ENCODE measurements around the gene ME3. TPM values are rescaled to one million over a fixed set of nuclear protein-coding genes. Genes with fewer than 3 reads are reported as not detected.
A peak's percentile ranks its signal among the peaks of the same experiment; 100 is the strongest.
"Not testable (repeated sequence)": the region's sequence is repeated elsewhere in the genome, so short reads cannot be mapped to it uniquely, and the experiment has no call there.

The ME3 gene
- total RNA-seq, 1 donor from 2014 or later, result 12.2 TPM

DNA sequence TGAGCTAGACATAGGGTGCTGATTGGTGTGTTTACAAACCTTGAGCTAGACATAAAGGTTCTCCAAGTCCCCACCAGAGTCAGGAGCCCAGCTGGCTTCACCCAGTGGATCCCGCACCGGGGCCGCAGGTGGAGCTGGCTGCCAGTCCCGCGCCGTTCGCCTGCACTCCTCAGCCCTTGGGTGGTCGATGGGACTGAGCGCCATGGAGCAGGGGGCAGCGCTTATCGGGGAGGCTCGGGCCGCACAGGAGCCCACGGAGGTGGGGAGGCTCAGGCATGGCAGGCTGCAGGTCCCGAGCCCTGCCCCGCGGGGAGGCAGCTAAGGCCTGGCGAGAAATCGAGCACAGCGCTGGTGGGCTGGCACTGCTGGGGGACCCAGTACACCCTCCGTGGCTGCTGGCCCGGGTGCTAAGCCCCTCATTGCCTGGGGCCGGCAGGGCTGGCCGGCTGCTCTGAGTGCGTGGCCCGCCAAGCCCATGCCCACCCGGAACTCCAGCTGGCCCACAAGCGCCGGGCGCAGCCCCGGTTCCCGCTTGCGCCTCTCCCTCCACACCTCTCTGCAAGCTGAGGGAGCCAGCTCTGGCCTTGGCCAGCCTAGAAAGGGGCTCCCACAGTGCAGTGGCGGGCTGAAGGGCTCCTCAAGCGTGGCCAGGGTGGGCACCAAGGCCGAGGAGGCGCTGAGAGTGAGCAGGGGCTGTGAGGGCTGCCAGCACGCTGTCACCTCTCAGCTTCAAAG is 238.9 kb downstream of the ME3 start:
- H3K9me3 Mint-ChIP-seq, result peaks cover 22% of the 10 kb centered on the region

DNA sequence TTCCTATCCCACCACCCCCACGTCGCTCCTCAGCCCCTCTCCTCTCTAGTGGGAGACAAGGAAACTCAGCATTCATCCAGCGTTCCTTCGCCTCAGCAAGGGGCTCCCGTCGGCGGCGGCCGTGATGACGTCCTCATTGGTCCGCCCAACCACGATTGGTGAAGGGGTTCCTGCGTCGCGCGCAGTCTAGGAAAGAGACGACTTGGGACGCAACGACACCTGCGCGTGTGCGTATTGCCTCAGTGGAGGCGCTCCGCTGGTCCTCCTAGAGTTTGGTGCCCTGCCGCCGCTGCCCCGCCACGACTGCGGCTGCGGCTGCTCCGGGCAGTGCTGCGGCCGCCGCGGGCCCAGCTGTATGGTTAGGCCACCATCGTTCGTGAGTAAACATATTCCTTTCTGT is 241.2 kb downstream of the ME3 start:
- intact Hi-C loops (cut with micrococcal nuclease), result no loop called here
- H3K27me3 Mint-ChIP-seq, result peaks cover 7% of the 10 kb centered on the region
- H3K4me1 Mint-ChIP-seq, result no peaks in the 10 kb centered on the region
- peaks cover 5% of the 10 kb centered on the region for H3K36me3 Mint-ChIP-seq (ENCODE audit: low read depth)
- peak overlapping the region; percentile 31 for H3K27ac Mint-ChIP-seq
- peaks cover 23% of the 10 kb centered on the region for H3K9me3 Mint-ChIP-seq
- DNase-seq, result no peak
- H3K4me3 Mint-ChIP-seq, result peak overlapping the region; percentile 16

More for the DNA sequence above, 238.9 kb downstream of the ME3 start:
- DNase-seq; H3K4me3 Mint-ChIP-seq; H3K36me3 Mint-ChIP-seq (ENCODE audit: low read depth); H3K27ac Mint-ChIP-seq; H3K4me1 Mint-ChIP-seq; H3K27me3 Mint-ChIP-seq; intact Hi-C loops (cut with micrococcal nuclease): not testable (repeated sequence)

- Mint-ChIP-seq H3K9me3 (peaks cover 15% of the 10 kb centered on the region), H3K36me3 (ENCODE audit: low read depth) (peaks cover 3% of the 10 kb centered on the region), H3K4me1 (no peaks in the 10 kb centered on the region), H3K27me3 (peaks cover 7% of the 10 kb centered on the region), H3K4me3 (no peak overlapping the region), H3K27ac (no peak overlapping the region)
- intact Hi-C loops (cut with micrococcal nuclease), result no loop called here
- DNase-seq, result no peak
Measured at GRCh38 chr11:86427441-86427840, 245.0 kb downstream of the ME3 start.

DNA sequence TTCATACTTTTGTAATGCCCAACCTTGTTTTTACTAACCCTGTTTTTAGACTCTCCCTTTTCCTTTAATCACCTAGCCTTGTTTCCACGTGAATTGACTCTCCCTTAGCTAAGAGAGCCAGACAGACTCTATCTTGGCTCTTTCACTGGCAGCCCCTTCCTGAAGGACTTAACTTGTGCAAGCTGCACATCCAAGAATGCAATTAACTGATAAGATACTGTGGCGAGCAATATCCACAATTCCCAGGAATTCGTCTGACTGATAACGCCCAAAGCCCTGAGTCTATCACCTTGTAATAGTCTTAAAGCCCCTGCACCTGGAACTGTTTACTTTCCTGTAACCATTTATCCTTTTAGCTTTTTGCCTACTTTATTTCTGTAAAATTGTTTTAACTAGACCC is 248.9 kb downstream of the ME3 start:
- intact Hi-C loops (cut with micrococcal nuclease); H3K27me3 Mint-ChIP-seq; DNase-seq; H3K9me3 Mint-ChIP-seq; H3K36me3 Mint-ChIP-seq (ENCODE audit: low read depth); H3K4me1 Mint-ChIP-seq; H3K27ac Mint-ChIP-seq; H3K4me3 Mint-ChIP-seq: not testable (repeated sequence)

- no peak for DNase-seq
- Mint-ChIP-seq H3K9me3 (peaks cover 5% of the 10 kb centered on the region), H3K27me3 (peaks cover 2% of the 10 kb centered on the region), H3K36me3 (ENCODE audit: low read depth) (no peaks in the 10 kb centered on the region), H3K4me1 (peaks cover 6% of the 10 kb centered on the region), H3K4me3 (no peak overlapping the region), H3K27ac (no peak overlapping the region)
- intact Hi-C loops (cut with micrococcal nuclease), result no loop called here
Measured at GRCh38 chr11:86422371-86422770, 250.0 kb downstream of the ME3 start.

- DNase-seq, result no peak
- intact Hi-C loops (cut with micrococcal nuclease), result no loop called here
- Mint-ChIP-seq H3K9me3 (peaks cover 5% of the 10 kb centered on the region), H3K36me3 (ENCODE audit: low read depth) (no peaks in the 10 kb centered on the region), H3K4me3 (no peak overlapping the region), H3K27me3 (no peaks in the 10 kb centered on the region), H3K4me1 (peaks cover 6% of the 10 kb centered on the region), H3K27ac (no peak overlapping the region)
Measured at GRCh38 chr11:86421946-86422345, 250.5 kb downstream of the ME3 start.

- Mint-ChIP-seq H3K9me3 (no peaks in the 10 kb centered on the region), H3K27ac (no peak overlapping the region), H3K27me3 (no peaks in the 10 kb centered on the region), H3K4me3 (no peak overlapping the region), H3K4me1 (peaks cover 9% of the 10 kb centered on the region), H3K36me3 (ENCODE audit: low read depth) (no peaks in the 10 kb centered on the region)
- intact Hi-C loops (cut with micrococcal nuclease), result loop anchor here (1.0 to 2.0 kb wide), 5 partner anchors 24 to 564 kb away; partner anchors contain the start of gene CCDC83
- no peak for DNase-seq
Measured at GRCh38 chr11:86418917-86419316, 253.5 kb downstream of the ME3 start.

DNA sequence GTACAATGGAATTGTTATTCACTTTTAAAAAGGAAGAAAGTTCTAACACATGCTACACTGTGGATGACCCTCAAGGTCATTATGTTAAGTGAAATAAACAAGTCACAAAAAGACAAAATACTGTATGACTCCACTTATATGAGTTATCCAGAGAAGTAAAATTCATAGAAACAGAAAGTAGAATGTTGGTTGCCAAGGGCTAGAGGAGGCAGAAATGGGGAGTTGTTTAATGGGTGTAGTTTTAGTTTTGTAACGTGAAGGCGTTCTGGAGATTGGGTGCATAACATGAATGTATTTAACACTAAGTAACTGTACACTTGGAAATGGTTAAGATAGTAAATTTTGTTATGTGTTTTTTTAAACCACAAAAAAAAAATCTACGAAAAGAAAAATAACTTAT is 253.9 kb downstream of the ME3 start:
- DNase-seq, result no peak
- H3K4me1 Mint-ChIP-seq, result peaks cover 9% of the 10 kb centered on the region
- intact Hi-C loops (cut with micrococcal nuclease), result loop anchor here (2.0 kb wide), 3 partner anchors 24 to 472 kb away; no protein-coding TSS in a partner anchor
- H3K9me3 Mint-ChIP-seq, result no peaks in the 10 kb centered on the region
- H3K27ac Mint-ChIP-seq, result no peak overlapping the region
- no peak overlapping the region for H3K4me3 Mint-ChIP-seq
- H3K27me3 Mint-ChIP-seq, result no peaks in the 10 kb centered on the region
- no peaks in the 10 kb centered on the region for H3K36me3 Mint-ChIP-seq (ENCODE audit: low read depth)

DNA sequence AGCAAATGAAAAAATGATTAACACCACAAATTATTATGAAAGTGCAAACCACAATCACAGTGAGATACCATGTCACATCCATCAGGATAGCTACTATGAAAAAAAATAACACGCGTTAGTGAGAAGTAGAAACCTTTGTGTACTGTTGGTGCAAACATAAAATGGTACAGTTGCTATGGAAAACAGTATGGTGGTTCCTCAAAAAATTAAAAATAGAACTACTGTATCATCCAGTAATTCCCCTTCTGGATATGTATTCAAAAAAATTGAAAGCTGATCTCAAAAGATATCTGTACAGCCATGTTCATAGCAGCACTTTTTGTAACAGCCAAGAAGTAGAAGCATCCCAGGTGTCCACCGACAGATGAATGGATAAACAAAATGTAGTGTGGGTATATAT is 254.3 kb downstream of the ME3 start:
- Mint-ChIP-seq H3K9me3 (no peaks in the 10 kb centered on the region), H3K4me1 (peaks cover 9% of the 10 kb centered on the region), H3K27ac (no peak overlapping the region), H3K36me3 (ENCODE audit: low read depth) (no peaks in the 10 kb centered on the region), H3K27me3 (no peaks in the 10 kb centered on the region), H3K4me3 (no peak overlapping the region)
- DNase-seq, result no peak
- intact Hi-C loops (cut with micrococcal nuclease), result loop anchor here (2.0 kb wide), 3 partner anchors 25 to 471 kb away; no protein-coding TSS in a partner anchor

- H3K36me3 Mint-ChIP-seq (ENCODE audit: low read depth); intact Hi-C loops (cut with micrococcal nuclease); DNase-seq; H3K27ac Mint-ChIP-seq; H3K4me3 Mint-ChIP-seq; H3K4me1 Mint-ChIP-seq; H3K27me3 Mint-ChIP-seq; H3K9me3 Mint-ChIP-seq: not testable (repeated sequence)
Measured at GRCh38 chr11:86416951-86417350, 255.5 kb downstream of the ME3 start.

DNA sequence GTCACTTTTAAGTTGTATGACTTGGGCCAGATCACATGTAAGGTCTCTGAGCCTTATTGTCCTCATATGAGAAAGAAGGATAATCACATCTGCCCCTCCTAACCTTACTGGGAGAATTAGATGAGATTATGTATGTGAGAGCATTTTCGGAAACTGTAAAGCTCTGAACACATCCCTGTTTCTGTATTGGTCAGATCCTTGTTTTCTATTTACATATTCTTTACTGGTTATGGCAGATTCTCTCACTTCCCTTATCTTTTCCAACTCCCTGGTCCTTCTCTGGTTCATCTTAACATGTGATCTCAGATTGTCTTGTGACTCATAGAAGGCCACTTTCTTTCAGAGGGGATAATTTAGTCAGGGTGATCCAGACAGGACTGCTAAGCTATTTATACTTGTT is 255.9 kb downstream of the ME3 start:
- no peak overlapping the region for H3K4me3 Mint-ChIP-seq
- no peaks in the 10 kb centered on the region for H3K36me3 Mint-ChIP-seq (ENCODE audit: low read depth)
- no peak for DNase-seq
- no peaks in the 10 kb centered on the region for H3K27me3 Mint-ChIP-seq
- peaks cover 9% of the 10 kb centered on the region for H3K4me1 Mint-ChIP-seq
- intact Hi-C loops (cut with micrococcal nuclease), result no loop called here
- no peak overlapping the region for H3K27ac Mint-ChIP-seq
- no peaks in the 10 kb centered on the region for H3K9me3 Mint-ChIP-seq

- Mint-ChIP-seq H3K36me3 (ENCODE audit: low read depth) (no peaks in the 10 kb centered on the region), H3K27me3 (no peaks in the 10 kb centered on the region), H3K27ac (no peak overlapping the region), H3K4me1 (peaks cover 9% of the 10 kb centered on the region), H3K4me3 (no peak overlapping the region), H3K9me3 (no peaks in the 10 kb centered on the region)
- no peak for DNase-seq
- intact Hi-C loops (cut with micrococcal nuclease), result no loop called here
Measured at GRCh38 chr11:86415026-86415425, 257.4 kb downstream of the ME3 start.

GRCh38 chr11:86414032-86414431 is 258.4 kb downstream of the ME3 start:
- intact Hi-C loops (cut with micrococcal nuclease), result no loop called here
- peaks cover 8% of the 10 kb centered on the region for H3K4me1 Mint-ChIP-seq
- no peaks in the 10 kb centered on the region for H3K27me3 Mint-ChIP-seq
- no peak for DNase-seq
- no peaks in the 10 kb centered on the region for H3K36me3 Mint-ChIP-seq (ENCODE audit: low read depth)
- no peak overlapping the region for H3K27ac Mint-ChIP-seq
- no peaks in the 10 kb centered on the region for H3K9me3 Mint-ChIP-seq
- H3K4me3 Mint-ChIP-seq, result no peak overlapping the region

DNA sequence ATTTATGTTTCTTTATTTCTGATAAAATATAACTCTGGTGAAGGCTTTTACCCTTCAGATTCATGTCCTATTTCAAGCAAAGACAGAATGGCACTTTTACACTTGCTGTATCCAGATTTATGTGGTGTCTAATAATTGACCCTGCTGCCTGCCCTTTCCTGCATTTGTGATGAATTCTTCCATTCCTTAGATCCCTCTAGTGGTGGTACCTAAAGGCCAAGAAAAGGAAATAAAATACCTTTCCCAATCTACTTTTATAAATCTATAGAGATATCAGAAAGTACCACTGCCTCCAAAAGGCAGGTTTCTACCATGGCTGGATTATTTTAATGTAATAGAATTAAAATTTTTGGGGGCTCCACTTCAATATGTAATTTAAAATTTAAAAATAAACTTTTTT is 263.6 kb downstream of the ME3 start:
- no peaks in the 10 kb centered on the region for H3K4me1 Mint-ChIP-seq

GRCh38 chr11:86403458-86403857 is 269.0 kb downstream of the ME3 start:
- Mint-ChIP-seq H3K4me3 (no peak overlapping the region), H3K27ac (no peak overlapping the region), H3K4me1 (no peaks in the 10 kb centered on the region), H3K36me3 (ENCODE audit: low read depth) (no peaks in the 10 kb centered on the region), H3K9me3 (no peaks in the 10 kb centered on the region), H3K27me3 (no peaks in the 10 kb centered on the region)
- DNase-seq, result no peak
- intact Hi-C loops (cut with micrococcal nuclease), result no loop called here

More for the DNA sequence above, 263.6 kb downstream of the ME3 start:
- intact Hi-C loops (cut with micrococcal nuclease), result no loop called here
- no peaks in the 10 kb centered on the region for H3K36me3 Mint-ChIP-seq (ENCODE audit: low read depth)
- no peaks in the 10 kb centered on the region for H3K27me3 Mint-ChIP-seq
- H3K9me3 Mint-ChIP-seq, result no peaks in the 10 kb centered on the region
- no peak overlapping the region for H3K4me3 Mint-ChIP-seq
- DNase-seq, result no peak
- no peak overlapping the region for H3K27ac Mint-ChIP-seq

Measured in activated CD4-positive, alpha-beta T cell treated with anti-CD3 and anti-CD28 coated beads, Interleukin-2, amount 10 ng/mL, durations not matched to agents 24 days and 14 days (primary cell).